Left ventricle myocardium inferior (tissue), 1 donor: ENCODE data around the gene OOSP3. TPM values are rescaled to one million over a fixed set of nuclear protein-coding genes. Genes with fewer than 3 reads are reported as not detected.
"Not testable (repeated sequence)": the region's sequence is repeated elsewhere in the genome, so short reads cannot be mapped to it uniquely, and the experiment has no call there.

ENCODE experiments used
- DNase-seq: peaks from one replicate; pipeline ENCODE4 v3.0.0-alpha.2; 2020
- H3K27ac ChIP-seq: fragments of 200-600 bp; replicated peaks from 2 replicates; pipeline ENCODE4 v1.8.0; 2021
- H3K27me3 ChIP-seq: fragments of 200-600 bp; 2 replicates; pipeline ENCODE4 v1.8.0; 2021; ENCODE audit warnings: low read depth
- H3K36me3 ChIP-seq: fragments of 200-600 bp; 2 replicates; pipeline ENCODE4 v1.8.0; 2021
- H3K4me1 ChIP-seq: fragments of 200-600 bp; 2 replicates; pipeline ENCODE4 v1.8.0; 2021
- H3K4me3 ChIP-seq: fragments of 200-600 bp; 2 replicates; pipeline ENCODE4 v1.8.0; 2021; ENCODE audit warnings: mild to moderate bottlenecking, moderate library complexity
- H3K9me3 ChIP-seq: fragments of 200-600 bp; replicated peaks from 2 replicates; pipeline ENCODE4 v1.8.0; 2021
- CTCF ChIP-seq: fragments of 200-600 bp; IDR thresholded peaks from 2 replicates; pipeline ENCODE4 v1.8.0; 2021; ENCODE audit warnings: antibody characterized with exemption, mild to moderate bottlenecking, borderline replicate concordance
- intact Hi-C: fragments of 100-400 bp; cut with micrococcal nuclease; formaldehyde crosslinking; loops from one replicate; pipeline ENCODE4 v1.11.0; 2022
- total RNA-seq: library from RNA; stranded (reverse); fragmentation: NEBNext Ultra II Directional; extraction: Animal tissue kit (Norgen Biotek cat#: 25700); gene quantifications from one replicate; pipeline ENCODE4 v1.2.1, GENCODE V29; 2021
- donor health status: DM: no; HTN: yes; CAD: no; lungs with severe emphysema.

OOSP3 gene
- total RNA-seq, 1 donor from 2014 or later, result not detected

GRCh38 chr11:59845399-59845798, 33.2 kb upstream of the OOSP3 start, which contains the start of gene CBLIF:
CBLIF (minus strand) TSS chr11:59845499; CDS start chr11:59845453, 46 bp downstream.
- H3K36me3 ChIP-seq, result no peaks in the 10 kb centered on the region
- H3K4me1 ChIP-seq, result no peaks in the 10 kb centered on the region
- no peak within 1 kb of the TSS for H3K27ac ChIP-seq
- H3K27me3 ChIP-seq, result no peaks in the 10 kb centered on the region
- no peaks in the 10 kb centered on the region for H3K9me3 ChIP-seq
- DNase-seq, result no peak
- no peak for TF ChIP-seq CTCF
- no peak within 1 kb of the TSS for H3K4me3 ChIP-seq
- intact Hi-C loops, result no loop called here

GRCh38 chr11:59846556-59846955, 32.0 kb upstream of the OOSP3 start:
- Histone ChIP-seq H3K27me3 (no peaks in the 10 kb centered on the region), H3K4me3 (no peak overlapping the region), H3K27ac (no peak overlapping the region), H3K4me1 (no peaks in the 10 kb centered on the region), H3K36me3 (no peaks in the 10 kb centered on the region), H3K9me3 (no peaks in the 10 kb centered on the region)
- no peak for TF ChIP-seq CTCF
- intact Hi-C loops, result no loop called here
- DNase-seq, result no peak

GRCh38 chr11:59847626-59848025, 31.0 kb upstream of the OOSP3 start:
- H3K9me3 ChIP-seq, result no peaks in the 10 kb centered on the region
- H3K27me3 ChIP-seq, result no peaks in the 10 kb centered on the region
- no peak overlapping the region for H3K27ac ChIP-seq
- H3K4me1 ChIP-seq, result no peaks in the 10 kb centered on the region
- H3K4me3 ChIP-seq, result no peak overlapping the region
- DNase-seq, result no peak
- intact Hi-C loops, result no loop called here
- no peaks in the 10 kb centered on the region for H3K36me3 ChIP-seq
- TF ChIP-seq CTCF, result no peak

GRCh38 chr11:59848439-59848838, 30.1 kb upstream of the OOSP3 start:
- H3K4me3 ChIP-seq, DNase-seq, H3K9me3 ChIP-seq, H3K27ac ChIP-seq, H3K4me1 ChIP-seq, H3K36me3 ChIP-seq, intact Hi-C loops, H3K27me3 ChIP-seq: not testable (repeated sequence)

GRCh38 chr11:59849129-59849528, 29.5 kb upstream of the OOSP3 start:
- H3K36me3 ChIP-seq, result no peaks in the 10 kb centered on the region
- no peak for TF ChIP-seq CTCF
- no peaks in the 10 kb centered on the region for H3K9me3 ChIP-seq
- no peak overlapping the region for H3K27ac ChIP-seq
- no peaks in the 10 kb centered on the region for H3K27me3 ChIP-seq
- H3K4me3 ChIP-seq, result no peak overlapping the region
- intact Hi-C loops, result no loop called here
- no peak for DNase-seq
- H3K4me1 ChIP-seq, result no peaks in the 10 kb centered on the region

- H3K36me3 ChIP-seq, H3K27ac ChIP-seq, H3K27me3 ChIP-seq, H3K9me3 ChIP-seq, H3K4me3 ChIP-seq, H3K4me1 ChIP-seq, DNase-seq, intact Hi-C loops: not testable (repeated sequence)
Observed at GRCh38 chr11:59849551-59849950, 29.0 kb upstream of the OOSP3 start.

- DNase-seq, H3K4me3 ChIP-seq, intact Hi-C loops, H3K9me3 ChIP-seq, H3K4me1 ChIP-seq, H3K27me3 ChIP-seq, H3K36me3 ChIP-seq, H3K27ac ChIP-seq: not testable (repeated sequence)
Observed at GRCh38 chr11:59851416-59851815, 27.2 kb upstream of the OOSP3 start.
